Measurements from ENCODE around the gene LANCL2. TPM values are rescaled to one million over a fixed set of nuclear protein-coding genes. Genes with fewer than 3 reads are reported as not detected.

LANCL2 gene
- total and polyA plus RNA-seq, 8 donors: 4.9 to 25.9 (median 16.4) TPM

DNA sequence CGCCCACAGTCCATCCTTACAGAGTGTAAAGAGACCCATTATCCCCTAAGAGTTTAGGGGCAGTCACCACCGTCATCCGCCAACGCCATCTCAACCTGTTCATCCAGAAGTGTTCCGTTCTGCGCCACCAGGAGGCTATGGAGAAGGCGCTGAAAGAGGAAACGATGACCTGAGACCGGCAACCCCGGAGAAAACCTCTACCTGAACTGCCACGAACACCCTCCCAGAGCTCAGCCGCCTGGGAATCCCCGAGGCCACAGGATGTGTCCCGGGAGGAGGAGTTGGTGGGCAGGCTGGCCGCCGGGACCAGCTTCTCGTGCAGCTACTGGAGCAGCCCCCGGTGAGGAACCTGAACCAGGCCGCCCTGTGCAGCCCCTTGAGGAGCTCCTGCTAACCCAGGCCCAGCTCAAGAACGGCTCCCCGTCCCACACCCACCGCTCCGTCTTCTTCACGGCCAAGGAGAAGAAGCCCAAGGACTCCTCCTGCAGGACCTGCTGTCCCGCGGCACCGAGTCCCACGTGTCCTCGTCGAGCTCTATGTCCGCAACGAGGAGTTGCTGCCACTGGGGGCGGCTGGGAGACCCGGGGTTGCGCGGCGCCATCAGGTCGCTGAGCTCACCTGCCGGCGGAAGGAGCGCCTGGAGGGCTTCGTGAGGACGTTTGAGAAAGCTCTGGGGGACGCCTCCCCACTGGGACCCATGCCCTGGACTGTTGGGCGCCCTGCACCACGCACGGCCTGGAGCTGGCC, 21.1 kb upstream of the LANCL2 start:
- peaks cover 0 to 9% (median 2%) of the 10 kb centered on the region in 4 donors for H3K9me3 ChIP-seq
- H3K36me3 ChIP-seq: no peaks in the 10 kb centered on the region
- intact Hi-C loops (cut with DNase I; ENCODE audit: low total_unique reads): no loop called here
- no peak overlapping the region for H3K27ac ChIP-seq
- DNase-seq: no peak
- no peak overlapping the region for H3K4me3 ChIP-seq
- H3K4me1 ChIP-seq: no peaks in the 10 kb centered on the region
- no peak for TF ChIP-seq POLR2A (IDR thresholded peaks at IDR 0.05)
- TF ChIP-seq POLR2AphosphoS5 (IDR thresholded peaks at IDR 0.05): no peak
- TF ChIP-seq, protein P1, sequence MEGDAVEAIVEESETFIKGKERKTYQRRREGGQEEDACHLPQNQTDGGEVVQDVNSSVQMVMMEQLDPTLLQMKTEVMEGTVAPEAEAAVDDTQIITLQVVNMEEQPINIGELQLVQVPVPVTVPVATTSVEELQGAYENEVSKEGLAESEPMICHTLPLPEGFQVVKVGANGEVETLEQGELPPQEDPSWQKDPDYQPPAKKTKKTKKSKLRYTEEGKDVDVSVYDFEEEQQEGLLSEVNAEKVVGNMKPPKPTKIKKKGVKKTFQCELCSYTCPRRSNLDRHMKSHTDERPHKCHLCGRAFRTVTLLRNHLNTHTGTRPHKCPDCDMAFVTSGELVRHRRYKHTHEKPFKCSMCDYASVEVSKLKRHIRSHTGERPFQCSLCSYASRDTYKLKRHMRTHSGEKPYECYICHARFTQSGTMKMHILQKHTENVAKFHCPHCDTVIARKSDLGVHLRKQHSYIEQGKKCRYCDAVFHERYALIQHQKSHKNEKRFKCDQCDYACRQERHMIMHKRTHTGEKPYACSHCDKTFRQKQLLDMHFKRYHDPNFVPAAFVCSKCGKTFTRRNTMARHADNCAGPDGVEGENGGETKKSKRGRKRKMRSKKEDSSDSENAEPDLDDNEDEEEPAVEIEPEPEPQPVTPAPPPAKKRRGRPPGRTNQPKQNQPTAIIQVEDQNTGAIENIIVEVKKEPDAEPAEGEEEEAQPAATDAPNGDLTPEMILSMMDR (IDR thresholded peaks at IDR 0.05): no peak
- no peak for TF ChIP-seq EP300 (IDR thresholded peaks at IDR 0.05)
- WGBS, 5 donors: 92 to 94% (median 92%) methylated on average over 21 to 47 of the region's 47 CpGs
- peaks cover 0 to 14% (median 8%) of the 10 kb centered on the region in 3 donors for H3K27me3 ChIP-seq

DNA sequence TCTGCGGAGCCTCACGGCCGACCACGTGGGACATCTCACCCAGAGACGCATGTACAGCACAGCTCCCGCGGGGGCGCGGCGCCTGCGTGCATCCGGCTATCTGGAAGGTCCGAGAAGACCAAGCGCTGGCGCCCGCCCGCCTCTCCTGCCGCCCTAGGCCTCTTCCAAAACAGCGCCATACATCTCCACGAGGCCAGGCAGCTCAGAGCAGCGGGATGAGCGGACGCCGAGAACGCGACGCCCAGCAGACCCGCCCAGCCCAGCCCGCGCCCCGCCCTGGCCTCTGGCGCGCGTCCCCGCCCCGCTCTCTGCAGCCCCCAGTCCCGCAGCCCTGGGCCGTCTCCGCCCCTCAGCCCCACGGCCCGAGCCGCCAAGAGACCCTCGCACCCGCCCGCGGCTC, 20.3 kb upstream of the LANCL2 start:
- Histone ChIP-seq H3K4me1 (no peaks in the 10 kb centered on the region), H3K9me3 (peaks cover 0 to 9% (median 2%) of the 10 kb centered on the region in 4 donors), H3K27ac (no peak overlapping the region), H3K36me3 (no peaks in the 10 kb centered on the region), H3K4me3 (no peak overlapping the region), H3K27me3 (peaks cover 0 to 14% (median 8%) of the 10 kb centered on the region in 3 donors)
- WGBS, 5 donors: 50 to 72% (median 57%) methylated on average over 30 to 46 of the region's 46 CpGs
- intact Hi-C loops (cut with DNase I; ENCODE audit: low total_unique reads): no loop called here
- no peak for DNase-seq
- TF ChIP-seq POLR2AphosphoS5 (IDR thresholded peaks at IDR 0.05) (no peak), POLR2A (IDR thresholded peaks at IDR 0.05) (no peak), EP300 (IDR thresholded peaks at IDR 0.05) (no peak)
- TF ChIP-seq, protein P1 (IDR thresholded peaks at IDR 0.05): no peak

DNA sequence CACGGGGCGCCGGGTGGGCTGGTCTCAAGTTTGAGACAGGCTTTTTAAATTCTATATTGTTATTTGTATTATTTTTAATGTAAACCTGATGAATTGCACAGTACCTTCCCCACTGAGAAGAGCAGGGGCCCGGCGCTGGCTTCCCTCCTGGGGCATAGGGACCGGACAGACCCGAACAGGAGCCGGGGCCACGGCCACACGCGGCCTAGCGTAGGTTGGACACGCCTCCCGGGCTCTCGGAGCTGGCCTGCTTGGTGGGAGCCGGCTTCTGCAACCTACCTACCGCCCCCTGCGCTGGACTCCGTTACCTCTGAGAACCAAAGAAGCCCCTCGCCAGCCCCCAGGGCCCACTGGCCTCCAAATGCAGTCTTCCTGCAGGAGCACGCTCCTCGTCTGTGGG, 19.8 kb upstream of the LANCL2 start:
- peaks cover 0 to 14% (median 8%) of the 10 kb centered on the region in 3 donors for H3K27me3 ChIP-seq
- peaks cover 0 to 9% (median 2%) of the 10 kb centered on the region in 4 donors for H3K9me3 ChIP-seq
- no peaks in the 10 kb centered on the region for H3K36me3 ChIP-seq
- no peak overlapping the region for H3K27ac ChIP-seq
- TF ChIP-seq, protein P1 (IDR thresholded peaks at IDR 0.05): no peak
- TF ChIP-seq POLR2A (IDR thresholded peaks at IDR 0.05): no peak
- no peaks in the 10 kb centered on the region for H3K4me1 ChIP-seq
- H3K4me3 ChIP-seq: no peak overlapping the region
- no peak for DNase-seq
- intact Hi-C loops (cut with DNase I; ENCODE audit: low total_unique reads): no loop called here
- 73 to 80% (median 75%) methylated on average over 22 of the region's 22 CpGs for WGBS, 5 donors

DNA sequence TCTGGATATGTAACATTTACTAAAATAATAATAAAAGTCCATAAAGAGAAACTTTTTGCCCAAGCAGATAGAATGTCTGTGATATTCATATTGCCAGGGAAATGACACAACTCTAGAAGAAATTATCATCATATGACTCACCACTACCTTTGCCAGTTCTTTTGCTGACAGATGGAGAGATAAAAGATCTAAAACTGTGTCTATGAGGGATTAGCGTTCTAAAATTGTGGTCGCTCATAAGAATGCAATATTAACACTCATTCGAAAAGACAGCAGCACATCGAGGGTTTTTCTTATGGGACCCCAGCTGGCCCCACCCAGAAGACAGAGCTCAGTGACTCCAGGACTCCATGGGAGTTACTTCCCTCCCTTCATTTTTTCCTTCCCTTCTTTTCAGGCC, 16.6 kb upstream of the LANCL2 start:
- no peak overlapping the region for H3K27ac ChIP-seq
- no peaks in the 10 kb centered on the region for H3K4me1 ChIP-seq
- no peak for TF ChIP-seq POLR2A (IDR thresholded peaks at IDR 0.05)
- no peak for DNase-seq
- H3K36me3 ChIP-seq: no peaks in the 10 kb centered on the region
- H3K9me3 ChIP-seq: peaks cover 0 to 9% (median 2%) of the 10 kb centered on the region in 4 donors
- H3K4me3 ChIP-seq: no peak overlapping the region
- intact Hi-C loops (cut with DNase I; ENCODE audit: low total_unique reads): no loop called here
- peaks cover 0 to 14% (median 8%) of the 10 kb centered on the region in 3 donors for H3K27me3 ChIP-seq
- WGBS, 5 donors: 54 to 82% (median 63%) methylated on average over 4 of the region's 4 CpGs

GRCh38 chr7:55349121-55349520, 16.0 kb upstream of the LANCL2 start:
- 49 to 65% (median 57%) methylated on average over 2 of the region's 2 CpGs for WGBS, 5 donors
- no peak for DNase-seq
- Histone ChIP-seq H3K27me3 (peaks cover 0 to 14% (median 8%) of the 10 kb centered on the region in 3 donors), H3K9me3 (peaks cover 0 to 9% (median 2%) of the 10 kb centered on the region in 4 donors), H3K36me3 (no peaks in the 10 kb centered on the region), H3K27ac (no peak overlapping the region), H3K4me3 (no peak overlapping the region), H3K4me1 (no peaks in the 10 kb centered on the region)
- no peak for TF ChIP-seq EP300 (IDR thresholded peaks at IDR 0.05)
- no peak for TF ChIP-seq POLR2AphosphoS5 (IDR thresholded peaks at IDR 0.05)
- TF ChIP-seq, protein P1 (IDR thresholded peaks at IDR 0.05): no peak
- TF ChIP-seq POLR2A (IDR thresholded peaks at IDR 0.05): no peak
- intact Hi-C loops (cut with DNase I; ENCODE audit: low total_unique reads): no loop called here

Measured in stomach (tissue), 9 donors.